Measurements from ENCODE around the gene LRP1B.

LRP1B gene

GRCh38 chr2:142136571-142136970, 5.8 kb upstream of the LRP1B start:
- no peak for TF ChIP-seq CTCF (IDR thresholded peaks at IDR 0.05)
- TF ChIP-seq ZFX (IDR thresholded peaks at IDR 0.05; ENCODE audit: borderline replicate concordance), result no peak
- H3K27ac ChIP-seq, result no peak overlapping the region

- H3K27ac ChIP-seq, result no peak overlapping the region
- no peak for TF ChIP-seq ZFX (IDR thresholded peaks at IDR 0.05; ENCODE audit: borderline replicate concordance)
- no peak for TF ChIP-seq CTCF (IDR thresholded peaks at IDR 0.05)
These were observed 4.1 kb upstream of the LRP1B start for GRCh38 chr2:142134911-142135310.

GRCh38 chr2:142130111-142131009, 456 bp downstream of the LRP1B start:
- peak overlapping the region; percentile 63 for H3K27ac ChIP-seq
- TF ChIP-seq CTCF (IDR thresholded peaks at IDR 0.05) (no peak), ZFX (IDR thresholded peaks at IDR 0.05; ENCODE audit: borderline replicate concordance) (no peak)

GRCh38 chr2:142128105-142128504, 2.7 kb downstream of the LRP1B start:
- no peak for TF ChIP-seq CTCF (IDR thresholded peaks at IDR 0.05)
- TF ChIP-seq ZFX (IDR thresholded peaks at IDR 0.05; ENCODE audit: borderline replicate concordance), result no peak
- no peak overlapping the region for H3K27ac ChIP-seq

GRCh38 chr2:142127248-142127647, 3.6 kb downstream of the LRP1B start:
- TF ChIP-seq CTCF (IDR thresholded peaks at IDR 0.05) (no peak), ZFX (IDR thresholded peaks at IDR 0.05; ENCODE audit: borderline replicate concordance) (no peak)
- no peak overlapping the region for H3K27ac ChIP-seq

- TF ChIP-seq CTCF (IDR thresholded peaks at IDR 0.05) (no peak), ZFX (IDR thresholded peaks at IDR 0.05; ENCODE audit: borderline replicate concordance) (no peak)
- no peak overlapping the region for H3K27ac ChIP-seq
These were observed 6.1 kb downstream of the LRP1B start for GRCh38 chr2:142124706-142125105.

GRCh38 chr2:142119347-142119746, 11.5 kb downstream of the LRP1B start:
- TF ChIP-seq ZFX (IDR thresholded peaks at IDR 0.05; ENCODE audit: borderline replicate concordance) (no peak), CTCF (IDR thresholded peaks at IDR 0.05) (no peak)
- no peak overlapping the region for H3K27ac ChIP-seq
